ENCODE data around the gene VEGFB. TPM values are rescaled to one million over a fixed set of nuclear protein-coding genes. Genes with fewer than 3 reads are reported as not detected.
A peak's percentile ranks its signal among the peaks of the same experiment; 100 is the strongest.

The VEGFB gene
- total and polyA plus RNA-seq, 7 donors: 23.4 to 117 (median 94.9) TPM

GRCh38 chr11:64278576-64279190 lies 44.3 kb downstream of the VEGFB start:
- H3K9me3 ChIP-seq: no peaks in the 10 kb centered on the region
- intact Hi-C loops (cut with DNase I): no loop called here
- H3K4me3 ChIP-seq: no peak overlapping the region
- H3K27me3 ChIP-seq: no peaks in the 10 kb centered on the region
- TF ChIP-seq EP300 (IDR thresholded peaks at IDR 0.05) (no peak), POLR2AphosphoS5 (IDR thresholded peaks at IDR 0.05) (no peak), POLR2A (IDR thresholded peaks at IDR 0.05) (no peak)
- TF ChIP-seq, protein P1, sequence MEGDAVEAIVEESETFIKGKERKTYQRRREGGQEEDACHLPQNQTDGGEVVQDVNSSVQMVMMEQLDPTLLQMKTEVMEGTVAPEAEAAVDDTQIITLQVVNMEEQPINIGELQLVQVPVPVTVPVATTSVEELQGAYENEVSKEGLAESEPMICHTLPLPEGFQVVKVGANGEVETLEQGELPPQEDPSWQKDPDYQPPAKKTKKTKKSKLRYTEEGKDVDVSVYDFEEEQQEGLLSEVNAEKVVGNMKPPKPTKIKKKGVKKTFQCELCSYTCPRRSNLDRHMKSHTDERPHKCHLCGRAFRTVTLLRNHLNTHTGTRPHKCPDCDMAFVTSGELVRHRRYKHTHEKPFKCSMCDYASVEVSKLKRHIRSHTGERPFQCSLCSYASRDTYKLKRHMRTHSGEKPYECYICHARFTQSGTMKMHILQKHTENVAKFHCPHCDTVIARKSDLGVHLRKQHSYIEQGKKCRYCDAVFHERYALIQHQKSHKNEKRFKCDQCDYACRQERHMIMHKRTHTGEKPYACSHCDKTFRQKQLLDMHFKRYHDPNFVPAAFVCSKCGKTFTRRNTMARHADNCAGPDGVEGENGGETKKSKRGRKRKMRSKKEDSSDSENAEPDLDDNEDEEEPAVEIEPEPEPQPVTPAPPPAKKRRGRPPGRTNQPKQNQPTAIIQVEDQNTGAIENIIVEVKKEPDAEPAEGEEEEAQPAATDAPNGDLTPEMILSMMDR (IDR thresholded peaks at IDR 0.05): no peak
- H3K27ac ChIP-seq: no peak overlapping the region
- DNase-seq: no peak
- peaks cover 0 to 12% (median 10%) of the 10 kb centered on the region in 4 donors for H3K4me1 ChIP-seq
- WGBS, 2 donors: 88 to 94% methylated on average over 8 of the region's 8 CpGs
- peaks cover 5 to 61% (median 22%) of the 10 kb centered on the region in 4 donors for H3K36me3 ChIP-seq

DNA sequence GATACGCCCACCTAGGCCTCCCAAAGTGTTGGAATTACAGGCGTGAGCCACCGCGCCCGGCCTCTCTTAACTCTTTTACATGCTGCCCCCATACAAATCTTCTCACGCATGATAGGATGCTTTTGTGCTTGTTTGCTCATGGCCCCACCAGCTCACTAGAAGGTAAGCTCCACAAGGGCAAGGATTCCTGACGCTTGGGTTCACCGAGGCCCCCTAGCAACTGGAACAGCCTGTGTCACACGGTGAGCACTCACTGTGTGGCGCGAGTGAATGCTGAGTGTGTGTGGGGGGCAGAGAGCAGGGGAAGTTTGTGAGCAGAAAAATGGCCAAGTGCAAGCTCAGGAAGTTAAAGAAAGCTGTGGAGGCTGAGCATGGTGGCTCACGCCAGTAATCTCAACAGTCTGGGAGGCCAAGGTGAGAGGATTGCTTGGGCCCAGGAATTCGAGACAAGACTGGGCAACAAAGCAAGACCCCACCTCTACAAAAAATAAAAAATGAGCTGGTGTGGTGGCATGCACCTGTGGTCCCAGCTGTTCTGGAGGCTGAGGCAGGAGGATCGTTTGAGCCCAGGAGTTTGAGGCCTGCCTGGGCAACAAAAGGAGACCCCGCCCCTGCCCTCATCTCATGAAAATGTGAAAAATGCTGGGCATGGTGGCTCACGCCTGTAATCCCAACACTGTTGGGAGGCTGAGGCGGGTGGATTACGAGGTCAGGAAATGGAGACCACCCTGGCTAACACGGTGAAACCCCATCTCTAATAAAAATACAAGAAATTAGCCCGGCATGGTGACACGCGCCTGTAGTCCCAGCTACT lies 47.8 kb downstream of the VEGFB start:
- H3K4me3 ChIP-seq: no peak overlapping the region
- intact Hi-C loops (cut with DNase I): no loop called here
- H3K9me3 ChIP-seq: no peaks in the 10 kb centered on the region
- H3K36me3 ChIP-seq: peaks cover 5 to 40% (median 18%) of the 10 kb centered on the region in 4 donors
- no peak for TF ChIP-seq POLR2A (IDR thresholded peaks at IDR 0.05)
- TF ChIP-seq POLR2AphosphoS5 (IDR thresholded peaks at IDR 0.05): no peak
- no peak for TF ChIP-seq EP300 (IDR thresholded peaks at IDR 0.05)
- TF ChIP-seq, protein P1 (IDR thresholded peaks at IDR 0.05): no peak
- no peak for DNase-seq
- H3K4me1 ChIP-seq: peaks cover 0 to 31% (median 28%) of the 10 kb centered on the region in 4 donors
- 89 to 96% methylated on average over 22 of the region's 22 CpGs for WGBS, 2 donors
- no peak overlapping the region for H3K27ac ChIP-seq
- no peaks in the 10 kb centered on the region for H3K27me3 ChIP-seq

GRCh38 chr11:64283092-64283491 lies 48.7 kb downstream of the VEGFB start:
- Histone ChIP-seq H3K4me3 (no peak overlapping the region), H3K9me3 (no peaks in the 10 kb centered on the region), H3K27me3 (no peaks in the 10 kb centered on the region), H3K4me1 (peaks cover 0 to 31% (median 28%) of the 10 kb centered on the region in 4 donors), H3K36me3 (peaks cover 5 to 31% (median 18%) of the 10 kb centered on the region in 4 donors), H3K27ac (peak overlapping the region in 1 of 4 donors; percentile 97)
- 82 to 90% methylated on average over 3 of the region's 3 CpGs for WGBS, 2 donors
- intact Hi-C loops (cut with DNase I): no loop called here
- DNase-seq: no peak
- TF ChIP-seq EP300 (IDR thresholded peaks at IDR 0.05) (no peak), POLR2AphosphoS5 (IDR thresholded peaks at IDR 0.05) (no peak), POLR2A (IDR thresholded peaks at IDR 0.05) (no peak)
- TF ChIP-seq, protein P1 (IDR thresholded peaks at IDR 0.05): no peak

DNA sequence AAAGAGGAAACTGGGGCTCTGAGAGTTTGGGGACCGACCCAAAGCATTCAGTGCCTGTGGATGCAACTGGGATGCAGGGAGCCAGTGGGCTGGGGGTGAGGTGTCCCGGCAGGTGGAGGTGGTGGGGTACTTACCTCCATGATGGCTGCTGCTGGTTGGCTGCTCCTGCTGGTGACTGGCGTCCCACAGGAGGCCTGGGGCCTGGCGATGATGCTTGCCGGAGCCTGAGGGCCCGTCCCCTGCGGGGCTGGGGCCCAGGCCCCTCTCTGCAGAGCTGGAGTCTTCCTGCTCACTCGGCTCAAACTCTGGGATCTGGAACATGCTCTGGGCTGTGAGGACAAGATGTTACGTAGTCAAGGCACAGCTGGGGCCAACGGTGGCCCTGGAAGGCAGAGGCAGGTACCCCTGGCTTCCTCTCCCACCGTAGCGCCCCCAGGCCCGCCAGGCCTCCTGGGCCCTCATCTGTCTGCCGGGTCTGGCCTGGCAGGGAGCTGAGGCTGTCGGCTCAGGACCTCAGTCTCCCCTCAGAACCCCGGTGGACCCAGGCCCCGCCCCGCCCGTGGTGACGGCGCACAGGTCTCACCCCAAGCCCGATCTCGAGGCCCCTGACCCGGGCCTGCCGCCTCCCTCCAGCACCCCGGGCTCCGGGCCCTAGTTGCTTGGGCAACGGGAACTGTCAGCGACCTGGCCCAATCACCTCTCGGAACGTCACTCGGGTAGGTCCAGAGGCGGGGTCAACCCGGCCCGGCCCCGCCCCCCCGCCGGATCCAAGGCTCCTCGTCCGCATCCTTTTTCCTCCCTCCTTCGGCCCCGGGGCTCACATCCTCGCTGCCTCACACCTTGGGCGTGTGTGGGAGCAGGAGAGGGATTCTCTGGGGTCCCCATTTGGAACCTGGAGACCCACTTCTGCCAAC lies 49.9 kb downstream of the VEGFB start, which contains the start of gene BAD:
TSS of gene BAD (minus strand) at position 618 of the 914 bp plus-strand sequence. CDS start at position 321, 297 bp downstream.
- Histone ChIP-seq H3K4me1 (peaks cover 0 to 31% (median 28%) of the 10 kb centered on the region in 4 donors), H3K27ac (peak within 1 kb of the TSS; percentile 96 to 99 (median 98)), H3K4me3 (peak within 1 kb of the TSS; percentile 69 to 81 (median 76)), H3K27me3 (peaks cover 0 to 1% (median 0%) of the 10 kb centered on the region in 3 donors), H3K9me3 (no peaks in the 10 kb centered on the region), H3K36me3 (peaks cover 0 to 22% (median 13%) of the 10 kb centered on the region in 4 donors)
- intact Hi-C loops (cut with DNase I): loop anchor here (1.0 kb wide), 1 partner anchor 14 kb away; no protein-coding TSS in a partner anchor
- TF ChIP-seq POLR2AphosphoS5 (IDR thresholded peaks at IDR 0.05): peak; percentile 74 to 83 (median 80)
- no peak for TF ChIP-seq EP300 (IDR thresholded peaks at IDR 0.05)
- TF ChIP-seq POLR2A (IDR thresholded peaks at IDR 0.05): peak; percentile 39 to 78
- peak; percentile 98 for DNase-seq
- 2 to 3% methylated on average over 44 of the region's 44 CpGs for WGBS, 2 donors

Data from sigmoid colon (tissue), 7 donors.